Adrenal gland (tissue), 5 donors: ENCODE data around the gene RGS7.

Experiments used
- CTCF ChIP-seq, 6 experiments: fragments of 450-650 bp in 4 of 6; fragments of 200-600 bp in 2 of 6; sonication (generic) in 1 of 6; IDR thresholded peaks; 1 replicate in 5 of 6; 2 replicates in 1 of 6; pipeline versions ENCODE4 v1.5.1 to v1.8.0; 2016 to 2021; ENCODE audit warnings: antibody characterized with exemption in 6 of 6, mild to moderate bottlenecking in 2 of 6, moderate library complexity in 1 of 6
- POLR2A ChIP-seq, 2 donors: fragments of 450-650 bp; IDR thresholded peaks; one replicate each; pipeline ENCODE4 v1.6.1; 2017; ENCODE audit warnings: antibody characterized with exemption in 2 of 2, mild to moderate bottlenecking in 2 of 2, moderate library complexity in 1 of 2
- donor health status: DM: no; HTN: no; CAD: no.

GRCh38 chr1:240737766-240738265, 619.2 kb downstream of the RGS7 start:
- no peak for TF ChIP-seq CTCF (IDR thresholded peaks at IDR 0.05)
- no peak for TF ChIP-seq POLR2A (IDR thresholded peaks at IDR 0.05)
